Measurements from ENCODE around the gene VAV1.

DNA sequence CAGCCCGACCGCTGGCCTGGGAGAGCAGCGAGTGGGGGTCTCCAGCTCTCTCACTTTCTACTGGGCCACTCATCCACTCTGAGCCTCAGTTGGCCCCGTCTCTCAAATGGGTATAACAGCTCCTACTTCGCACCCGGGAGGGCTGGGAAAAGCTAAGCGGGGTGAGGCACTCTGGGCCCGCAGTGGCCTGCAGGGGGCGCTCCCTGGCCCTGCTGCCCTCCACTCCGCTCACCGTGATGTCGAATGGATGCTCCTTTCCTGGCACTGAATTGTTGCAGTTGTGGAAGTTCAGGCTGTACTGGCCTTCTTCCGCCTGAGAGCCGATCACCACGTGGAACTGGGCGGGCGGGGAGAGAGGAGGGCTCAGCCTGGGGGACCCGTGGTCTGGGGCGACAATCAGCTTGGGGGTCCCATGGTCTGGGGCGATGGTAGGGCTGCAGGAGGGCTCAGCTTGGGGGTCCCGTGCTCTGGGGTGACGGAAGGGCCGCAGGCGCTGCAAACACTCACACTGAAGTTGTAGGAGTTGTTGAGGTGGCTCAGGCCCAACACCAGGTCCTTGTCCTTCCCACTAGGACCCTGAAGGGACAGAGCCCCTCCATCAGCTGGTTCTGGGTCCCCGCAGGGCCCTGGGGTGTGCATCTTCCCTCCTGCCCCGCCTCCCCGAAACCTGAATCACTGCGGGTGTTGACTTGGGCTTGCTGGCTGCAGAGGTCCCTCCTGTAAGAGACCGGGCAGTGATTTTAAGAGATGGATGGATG is 39.0 kb upstream of the VAV1 start:
- no peak for TF ChIP-seq POLR2AphosphoS5 (IDR thresholded peaks at IDR 0.05; ENCODE audit: low read depth, low read length)
- TF ChIP-seq FOXP2 (optimal IDR thresholded peaks at IDR 0.05; ENCODE audit: borderline replicate concordance, extremely low read depth, extremely low read length, insufficient read depth): no peak
- TF ChIP-seq SIN3A (IDR thresholded peaks at IDR 0.05; ENCODE audit: borderline replicate concordance, insufficient read depth, low read length): no peak
- no peak for TF ChIP-seq TAF1 (IDR thresholded peaks at IDR 0.05; ENCODE audit: borderline replicate concordance, insufficient read depth, low read length)
